Endothelial cell of umbilical vein (primary cell): ENCODE results near the gene MUC5AC. TPM values are rescaled to one million over a fixed set of nuclear protein-coding genes. Genes with fewer than 3 reads are reported as not detected.

ENCODE experiments used
- BruUV-seq: library from RNA; stranded (reverse); fragments of 400-500 nt; replicated peaks from 2 replicates; lab custom pipeline; 2021; lab: Mats Ljungman, UMichigan
- CTCF ChIA-PET: fragments of 300-600, 350-600 bp; sonication (Branson Sonifier 250); formaldehyde crosslinking; loops from one replicate; lab custom pipeline; 2021; ENCODE audit warnings: antibody characterized with exemption, inconsistent platforms; lab: Charles Lee
- POLR2A ChIA-PET: fragments of 300-600, 350-600 bp; sonication (Branson Sonifier 250); formaldehyde crosslinking; loops from one replicate; lab custom pipeline; 2021; ENCODE audit warnings: antibody characterized with exemption, inconsistent platforms; lab: Charles Lee
- DNase-seq: peaks from one replicate; pipeline ENCODE4 v3.0.0-alpha.2; 2011; ENCODE audit warnings: low read depth, low spot score
- FAIRE-seq: peaks from 2 replicates; lab custom pipeline; 2011; peaks lifted over from hg19 to GRCh38; lab: Jason Lieb, UNC
- H2AFZ ChIP-seq: 2 replicates; pipeline ENCODE4 v1.6.0; 2012; ENCODE audit warnings: low read depth, low read length, control low read depth, inconsistent platforms
- H3K27ac ChIP-seq: 2 replicates; pipeline ENCODE4 v1.5.1; 2011; ENCODE audit warnings: low read depth, mild to moderate bottlenecking, control low read depth, low read length, moderate library complexity; ENCODE audit not compliant: insufficient read depth
- H3K27me3 ChIP-seq, 2 experiments: 2 replicates each; pipeline versions ENCODE4 v1.6.0 to v1.6.1; 2011; ENCODE audit warnings: low read length in 2 of 2, mixed read lengths in 1 of 2; ENCODE audit not compliant: control insufficient read depth in 2 of 2, insufficient read depth in 2 of 2
- H3K36me3 ChIP-seq, 2 experiments: 2 replicates in 1 of 2; 3 replicates in 1 of 2; pipeline ENCODE4 v1.5.1; 2011; ENCODE audit warnings: low read length in 2 of 2, mild to moderate bottlenecking in 1 of 2, moderate library complexity in 1 of 2; ENCODE audit not compliant: control insufficient read depth in 2 of 2, insufficient read depth in 2 of 2; ENCODE audit errors: extremely low read depth in 1 of 2
- H3K4me1 ChIP-seq: 3 replicates; pipeline ENCODE4 v1.5.1; 2011; ENCODE audit warnings: mild to moderate bottlenecking, low read length; ENCODE audit not compliant: control insufficient read depth, insufficient read depth; ENCODE audit errors: extremely low read depth
- H3K4me2 ChIP-seq: 2 replicates; pipeline ENCODE4 v1.6.1; 2011; ENCODE audit warnings: low read length, control low read depth, mixed read lengths; ENCODE audit not compliant: insufficient read depth
- H3K4me3 ChIP-seq, 3 experiments: fragments of 200-600 bp in 1 of 3; sonication (generic), shearing (Covaris generic) in 1 of 3; replicated peaks in 1 of 3; 2 replicates each; pipeline ENCODE4 v1.5.1; 2011 to 2016; ENCODE audit warnings: control low read depth in 3 of 3, low read length in 3 of 3, mild to moderate bottlenecking in 2 of 3, inconsistent platforms in 1 of 3, low read depth in 1 of 3, moderate library complexity in 1 of 3; ENCODE audit not compliant: insufficient read depth in 1 of 3
- H3K79me2 ChIP-seq: 2 replicates; pipeline ENCODE4 v1.6.0; 2012; ENCODE audit warnings: low read length, inconsistent platforms; ENCODE audit not compliant: control insufficient read depth, insufficient read depth
- H3K9ac ChIP-seq: replicated peaks from 2 replicates; pipeline ENCODE3; 2011; ENCODE audit warnings: low read length, control low read depth; ENCODE audit not compliant: insufficient read depth; ENCODE audit errors: extremely low read depth
- H3K9me1 ChIP-seq: replicated peaks from 3 replicates; pipeline ENCODE4 v1.6.0; 2011; ENCODE audit warnings: mild to moderate bottlenecking, low read length; ENCODE audit not compliant: control insufficient read depth, insufficient read depth; ENCODE audit errors: extremely low read depth
- H3K9me3 ChIP-seq: replicated peaks from 2 replicates; pipeline ENCODE4 v1.5.1; 2012; ENCODE audit warnings: low read length, inconsistent platforms; ENCODE audit not compliant: control insufficient read depth, insufficient read depth
- H4K20me1 ChIP-seq: replicated peaks from 2 replicates; pipeline ENCODE3; 2011; ENCODE audit warnings: mild to moderate bottlenecking, low read length; ENCODE audit not compliant: control insufficient read depth, insufficient read depth; ENCODE audit errors: extremely low read depth
- CTCF ChIP-seq, 2 donors: IDR thresholded peaks; 1 replicate in 1 of 2; 2 replicates in 1 of 2; pipeline ENCODE4 v1.5.1; 2011; ENCODE audit warnings: low read length in 2 of 2, mild to moderate bottlenecking in 2 of 2, moderate library complexity in 2 of 2, control low read depth in 1 of 2, inconsistent platforms in 1 of 2, low read depth in 1 of 2; ENCODE audit not compliant: insufficient read depth in 1 of 2; ENCODE audit errors: extremely low read depth in 1 of 2
- EZH2 ChIP-seq: IDR thresholded peaks from 2 replicates; pipeline ENCODE4 v1.6.1; 2012; ENCODE audit warnings: borderline replicate concordance, low read depth, mild to moderate bottlenecking, moderate library complexity, low read length, inconsistent platforms; ENCODE audit not compliant: severe bottlenecking
- FOS ChIP-seq: IDR thresholded peaks from 2 replicates; pipeline ENCODE4 v1.6.1; 2011; ENCODE audit warnings: mild to moderate bottlenecking, low read length, moderate library complexity, borderline replicate concordance; ENCODE audit not compliant: insufficient read depth
- GATA2 ChIP-seq: IDR thresholded peaks from 2 replicates; pipeline ENCODE4 v1.7.0; 2011; ENCODE audit warnings: low read depth, mild to moderate bottlenecking, moderate library complexity, mixed read lengths, low read length; ENCODE audit not compliant: insufficient read length, insufficient read depth
- JUN ChIP-seq: IDR thresholded peaks from 2 replicates; pipeline ENCODE4 v1.6.1; 2011; ENCODE audit warnings: borderline replicate concordance, low read depth; ENCODE audit not compliant: insufficient read length, insufficient read depth
- MAX ChIP-seq: IDR thresholded peaks from 2 replicates; pipeline ENCODE4 v1.6.1; 2011; ENCODE audit not compliant: insufficient read depth, insufficient read length
- MYC ChIP-seq: IDR thresholded peaks from one replicate; pipeline ENCODE4 v1.6.1; 2011; ENCODE audit warnings: mild to moderate bottlenecking, low read depth, low read length
- POLR2A ChIP-seq: IDR thresholded peaks from 2 replicates; pipeline ENCODE4 v1.6.1; 2012; ENCODE audit warnings: low read depth, mild to moderate bottlenecking, control low read depth, low read length
- POLR2AphosphoS5 ChIP-seq: IDR thresholded peaks from 2 replicates; pipeline ENCODE4 v1.6.1; 2012; ENCODE audit warnings: low read depth, mild to moderate bottlenecking, control low read depth, low read length, moderate library complexity; ENCODE audit not compliant: insufficient read depth
- dilution Hi-C: fragments of 300-500 bp; cut with MboI; formaldehyde crosslinking; loops from one replicate; pipeline ENCODE4 v1.15.0; 2019; ENCODE audit warnings: low sequenced_read_pairs; ENCODE audit not compliant: extremely low pct_ligation_motif_present
- intact Hi-C: fragments of 100-400 bp; cut with micrococcal nuclease; formaldehyde crosslinking; loops from one replicate; pipeline ENCODE4 v1.10.0; 2022
- polyA plus RNA-seq, 4 experiments: library from polyadenylated mRNA; depleted of rRNA in 3 of 4; stranded (reverse) in 3 of 4; unstranded in 1 of 4; fragments of >200 nt; gene quantifications; 2 replicates each; pipeline versions ENCODE4 v1.2.1 to v1.2.3, GENCODE V29; 2011 to 2012; ENCODE audit warnings: missing spikeins in 1 of 4
- total RNA-seq: library from RNA; stranded (reverse); gene quantifications from 2 replicates; pipeline ENCODE4 v1.2.3, GENCODE V29; 2021

The MUC5AC gene
- total and polyA plus RNA-seq, 2 donors (not counting 3 experiments of a cell fraction or from before 2014, with no cell fraction given) = not detected

- H3K27me3 ChIP-seq = no peaks in the 10 kb centered on the region
- FAIRE-seq (no peak), DNase-seq (no peak)
- H3K9me3 ChIP-seq = no peaks in the 10 kb centered on the region
- no peak overlapping the region for H3K27ac ChIP-seq
- POLR2A ChIA-PET = no interaction called here
- H3K9ac ChIP-seq = no peak overlapping the region
- H3K4me3 ChIP-seq = no peak overlapping the region
- intact Hi-C loops = no loop called here
- no peaks in the 10 kb centered on the region for H3K4me1 ChIP-seq
- CTCF ChIA-PET = no interaction called here
- no peaks in the 10 kb centered on the region for H3K36me3 ChIP-seq
- no peak overlapping the region for H2AFZ ChIP-seq
- no TSS peak for BruUV-seq
- TF ChIP-seq MYC (no peak), CTCF (IDR thresholded peaks at IDR 0.05; ENCODE audit: extremely low read depth in 1 of 2, insufficient read depth in 1 of 2, low read depth in 1 of 2, low read length in 2 of 2) (no peak), POLR2AphosphoS5 (no peak), JUN (no peak), MAX (no peak), FOS (no peak), EZH2 (no peak), POLR2A (no peak), GATA2 (no peak)
- dilution Hi-C loops = no loop called here
- H3K79me2 ChIP-seq = no peaks in the 10 kb centered on the region
- no peaks in the 10 kb centered on the region for H3K9me1 ChIP-seq
- no peaks in the 10 kb centered on the region for H4K20me1 ChIP-seq
- H3K4me2 ChIP-seq = no peak overlapping the region
Observed at GRCh38 chr11:1161410-1162137, 3.8 kb downstream of the MUC5AC start.
